GM12878 (cell line): ENCODE data around the gene SERPINI1. TPM values are rescaled to one million over a fixed set of nuclear protein-coding genes. Genes with fewer than 3 reads are reported as not detected.

Experiments
- ATAC-seq: fragments of 200-7000 bp; cut with Tn5 transposase; 3 replicates; pipeline ENCODE4 v1.9.1; 2020; ENCODE audit warnings: mild to moderate bottlenecking, moderate library complexity
- BruUV-seq: library from RNA; stranded (reverse); fragments of 400-500 nt; replicated peaks from 2 replicates; lab custom pipeline; 2021; lab: Mats Ljungman, UMichigan
- CTCF ChIA-PET: fragments of 300-600 bp; sonication (Branson Sonifier 250); formaldehyde crosslinking; extraction: SDS; loops from one replicate; lab custom pipeline; 2021; ENCODE audit warnings: inconsistent platforms; lab: Yijun Ruan, JAX
- POLR2A ChIA-PET: fragments of 350-600 bp; formaldehyde crosslinking; extraction: SDS; loops from one replicate; lab custom pipeline; 2021; ENCODE audit warnings: inconsistent platforms; lab: Charles Lee
- RAD21 ChIA-PET: fragments of 300-600 bp; sonication (Branson Sonifier 250); formaldehyde crosslinking; loops from one replicate; lab custom pipeline; 2023; ENCODE audit warnings: antibody characterized with exemption; ENCODE audit not compliant: unreplicated experiment; lab: Charles Lee
- SMC1A ChIA-PET: fragments of 300-600 bp; sonication (Branson Sonifier 250); formaldehyde crosslinking; loops from one replicate; lab custom pipeline; 2023; ENCODE audit not compliant: unreplicated experiment, uncharacterized antibody; lab: Charles Lee
- DNase-seq: peaks from one replicate; pipeline ENCODE4 v3.0.0-alpha.2; 2011; ENCODE audit warnings: low read depth, low spot score
- FAIRE-seq: peaks from 3 replicates; lab custom pipeline; 2011; peaks lifted over from hg19 to GRCh38; lab: Jason Lieb, UNC
- H2AFZ ChIP-seq: 2 replicates; pipeline ENCODE4 v1.6.0; 2011; ENCODE audit warnings: low read depth, low read length, control low read depth; ENCODE audit not compliant: control insufficient read depth
- H3K27ac ChIP-seq: 2 replicates; pipeline ENCODE4 v1.5.1; 2011; ENCODE audit warnings: control low read depth; ENCODE audit not compliant: control insufficient read depth, insufficient read depth
- H3K27me3 ChIP-seq, 2 experiments: replicated peaks in 1 of 2; 2 replicates each; pipeline versions ENCODE4 v1.6.0 to v1.6.1; 2011; ENCODE audit warnings: low read length in 1 of 2; ENCODE audit not compliant: control insufficient read depth in 2 of 2, insufficient read depth in 2 of 2
- H3K36me3 ChIP-seq, 2 experiments: 2 replicates each; pipeline ENCODE4 v1.5.1; 2011; ENCODE audit warnings: low read length in 1 of 2; ENCODE audit not compliant: control insufficient read depth in 2 of 2, insufficient read depth in 2 of 2
- H3K4me1 ChIP-seq: 2 replicates; pipeline ENCODE4 v1.6.1; 2011; ENCODE audit warnings: mild to moderate bottlenecking, low read length, moderate library complexity, mixed read lengths; ENCODE audit not compliant: control insufficient read depth, insufficient read depth
- H3K4me2 ChIP-seq: 2 replicates; pipeline ENCODE4 v1.6.0; 2011; ENCODE audit warnings: control low read depth; ENCODE audit not compliant: control insufficient read depth, insufficient read depth
- H3K4me3 ChIP-seq: fragments of 200-600 bp; sonication (generic); 2 replicates; pipeline ENCODE4 v1.5.1; 2016
- H3K79me2 ChIP-seq: 2 replicates; pipeline ENCODE4 v1.6.0; 2011; ENCODE audit warnings: low read length; ENCODE audit not compliant: control insufficient read depth, insufficient read depth
- H3K9ac ChIP-seq: 2 replicates; pipeline ENCODE4 v1.8.0; 2011; ENCODE audit warnings: low read length, control low read depth, mixed read lengths; ENCODE audit not compliant: control insufficient read depth, insufficient read depth
- H3K9me3 ChIP-seq: replicated peaks from 3 replicates; pipeline ENCODE4 v1.5.1; 2011; ENCODE audit warnings: mild to moderate bottlenecking, low read length; ENCODE audit not compliant: control insufficient read depth, insufficient read depth
- H4K20me1 ChIP-seq: 2 replicates; pipeline ENCODE4 v1.6.0; 2011; ENCODE audit not compliant: control insufficient read depth, insufficient read depth
- EED ChIP-seq: sonication (generic); IDR thresholded peaks from 2 replicates; pipeline ENCODE4 v1.6.1; 2016; ENCODE audit warnings: antibody characterized with exemption, low read depth
- HCFC1 ChIP-seq: fragments of 150-350 bp; IDR thresholded peaks from 2 replicates; pipeline ENCODE4 v1.6.1; 2014; ENCODE audit warnings: low read length
- MYB ChIP-seq: fragments of 150-350 bp; IDR thresholded peaks from 2 replicates; pipeline ENCODE4 v1.6.1; 2014; ENCODE audit warnings: mild to moderate bottlenecking, low read depth, low read length, borderline replicate concordance
- MYC ChIP-seq: IDR thresholded peaks from 2 replicates; pipeline ENCODE4 v1.6.1; 2011; ENCODE audit warnings: mild to moderate bottlenecking, low read length, moderate library complexity, inconsistent platforms; ENCODE audit not compliant: insufficient read depth, insufficient replicate concordance, insufficient read length, severe bottlenecking
- NFIC ChIP-seq: IDR thresholded peaks from 2 replicates; pipeline ENCODE4 v1.6.1; 2012; ENCODE audit warnings: low read depth, mild to moderate bottlenecking, inconsistent platforms, low read length, moderate library complexity
- SIN3A ChIP-seq: IDR thresholded peaks from 2 replicates; pipeline ENCODE4 v1.6.1; 2012; ENCODE audit warnings: low read depth, low read length, improper control_type of control experiment
- SIX5 ChIP-seq: IDR thresholded peaks from 2 replicates; pipeline ENCODE4 v1.6.1; 2011; ENCODE audit warnings: mild to moderate bottlenecking, low read depth, low read length, moderate library complexity; ENCODE audit not compliant: severe bottlenecking
- SMAD5 ChIP-seq: IDR thresholded peaks from 2 replicates; pipeline ENCODE4 v1.6.1; 2016; ENCODE audit warnings: antibody characterized with exemption, low read depth
- SMC3 ChIP-seq: IDR thresholded peaks from 2 replicates; pipeline ENCODE4 v1.6.1; 2011; ENCODE audit warnings: low read length, improper control_type of control experiment, borderline replicate concordance
- YY1 ChIP-seq: IDR thresholded peaks from 2 replicates; pipeline ENCODE4 v1.6.1; 2011; ENCODE audit warnings: low read depth, mild to moderate bottlenecking, low read length
- ZNF384 ChIP-seq: IDR thresholded peaks from 2 replicates; pipeline ENCODE4 v1.6.1; 2012; ENCODE audit warnings: low read depth, mild to moderate bottlenecking, low read length, improper control_type of control experiment, borderline replicate concordance
- in situ Hi-C: fragments of 300-500 bp; cut with MboI; formaldehyde crosslinking; loops from 9 replicates; pipeline ENCODE4 v1.14.3; 2018; ENCODE audit warnings: mixed read lengths
- intact Hi-C: fragments of 100-400 bp; cut with micrococcal nuclease; formaldehyde crosslinking; loops from one replicate; pipeline ENCODE4 v1.14.2; 2022; ENCODE audit not compliant: unreplicated experiment
- polyA plus RNA-seq, 11 experiments: library from polyadenylated mRNA; depleted of rRNA in 4 of 11; unstranded in 6 of 11; stranded (reverse) in 5 of 11; fragments of >200 nt; fragmentation: Nextera tagmentation in 4 of 11; fragmentation: Illumina TruSeq in 1 of 11; extraction: Ambion mirVana in 4 of 11; extraction: Trizol in 1 of 11; gene quantifications; 1 replicate in 1 of 11; 2 replicates in 10 of 11; pipeline versions ENCODE4 v1.2.1 to v1.2.3, GENCODE V29; 2011 to 2016; ENCODE audit warnings: inconsistent platforms in 2 of 11, missing spikeins in 2 of 11, low read depth in 1 of 11
- total RNA-seq, 4 experiments: library from RNA; depleted of rRNA in 3 of 4; stranded (reverse); fragments of >200 nt in 3 of 4; fragmentation: Illumina TruSeq in 1 of 4; extraction: Trizol in 1 of 4; gene quantifications; 2 replicates each; pipeline versions ENCODE4 v1.2.1 to v1.2.3, GENCODE V29; 2013 to 2021
- TF ChIP-seq, protein P1 (sequence below): IDR thresholded peaks from 2 replicates; pipeline ENCODE4 v1.6.1; 2012; ENCODE audit warnings: low read depth, low read length, improper control_type of control experiment
- TF ChIP-seq, protein P2 (sequence below): IDR thresholded peaks from 2 replicates; pipeline ENCODE4 v1.6.1; 2012; ENCODE audit warnings: low read depth, low read length, improper control_type of control experiment
- TF ChIP-seq, protein P3 (sequence below): fragments of 450-650 bp; formaldehyde crosslinking; IDR thresholded peaks from 2 replicates; pipeline ENCODE4 v1.4.0; 2020; ENCODE audit warnings: mild to moderate bottlenecking, moderate library complexity
- TF ChIP-seq, protein P4 (sequence below): fragments of 450-650 bp; IDR thresholded peaks from 2 replicates; pipeline ENCODE4 v1.6.1; 2018; ENCODE audit warnings: mild to moderate bottlenecking, low read depth, moderate library complexity; ENCODE audit not compliant: partially characterized antibody

The SERPINI1 gene
- total and polyA plus RNA-seq, 10 of the 15 experiments (the other 5 are each of a cell fraction or from before 2014, with no cell fraction given), result 1.5 to 7.6 (median 3.6) TPM

DNA sequence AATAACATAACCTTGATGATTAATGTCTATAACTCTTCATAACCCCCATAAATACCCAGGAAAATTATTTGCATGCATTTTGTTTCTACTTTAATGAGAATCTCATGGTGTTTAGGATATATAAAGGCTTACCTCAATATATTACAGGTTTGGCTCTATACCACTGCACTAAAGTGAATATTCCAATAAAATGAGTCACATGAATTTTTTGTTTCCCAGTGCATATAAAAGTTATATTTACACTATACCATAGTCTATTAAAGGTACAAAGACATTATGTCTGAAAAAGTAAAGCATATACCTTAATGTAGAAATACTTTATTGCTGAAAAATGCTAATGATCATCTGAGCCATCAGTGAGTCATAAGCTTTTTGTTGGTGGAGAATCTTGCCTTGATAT, 74.7 kb downstream of the SERPINI1 start (continued):
- TF ChIP-seq SIX5 (no peak), NFIC (no peak), YY1 (no peak), MYB (no peak), ZNF384 (no peak), SIN3A (no peak), HCFC1 (no peak)
- TF ChIP-seq, protein P1, sequence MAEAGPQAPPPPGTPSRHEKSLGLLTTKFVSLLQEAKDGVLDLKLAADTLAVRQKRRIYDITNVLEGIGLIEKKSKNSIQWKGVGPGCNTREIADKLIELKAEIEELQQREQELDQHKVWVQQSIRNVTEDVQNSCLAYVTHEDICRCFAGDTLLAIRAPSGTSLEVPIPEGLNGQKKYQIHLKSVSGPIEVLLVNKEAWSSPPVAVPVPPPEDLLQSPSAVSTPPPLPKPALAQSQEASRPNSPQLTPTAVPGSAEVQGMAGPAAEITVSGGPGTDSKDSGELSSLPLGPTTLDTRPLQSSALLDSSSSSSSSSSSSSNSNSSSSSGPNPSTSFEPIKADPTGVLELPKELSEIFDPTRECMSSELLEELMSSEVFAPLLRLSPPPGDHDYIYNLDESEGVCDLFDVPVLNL, result no peak

DNA sequence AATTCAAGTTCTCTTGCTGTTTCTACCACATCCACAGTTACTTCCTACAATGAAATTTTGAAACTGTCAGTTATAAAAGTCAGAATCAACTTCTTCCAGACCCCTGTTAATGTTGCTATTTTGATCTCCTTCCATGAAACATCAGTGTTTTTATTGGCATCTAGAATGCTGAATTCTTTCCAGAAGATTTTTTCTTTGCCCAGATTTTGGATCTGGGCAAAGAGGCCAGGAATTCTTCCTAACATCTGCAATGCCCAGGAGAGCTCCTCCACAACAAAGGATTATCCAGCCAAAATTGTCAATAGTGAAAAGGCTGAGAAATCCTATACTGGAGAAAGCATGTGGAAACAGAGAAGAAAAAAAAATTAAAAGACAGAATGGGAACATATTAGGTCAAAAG, 75.5 kb downstream of the SERPINI1 start:
- CTCF ChIA-PET, result no interaction called here
- intact Hi-C loops, result no loop called here
- POLR2A ChIA-PET, result no interaction called here
- DNase-seq, result no peak
- no peak for FAIRE-seq
- SMC1A ChIA-PET, result no interaction called here
- Histone ChIP-seq H3K79me2 (no peaks in the 10 kb centered on the region), H3K4me1 (no peaks in the 10 kb centered on the region), H3K27me3 (no peaks in the 10 kb centered on the region), H4K20me1 (no peaks in the 10 kb centered on the region), H3K9ac (no peak overlapping the region), H3K9me3 (no peaks in the 10 kb centered on the region), H3K36me3 (no peaks in the 10 kb centered on the region), H3K4me2 (no peak overlapping the region), H3K27ac (no peak overlapping the region), H2AFZ (no peak overlapping the region), H3K4me3 (no peak overlapping the region)
- RAD21 ChIA-PET, result no interaction called here
- BruUV-seq, result no TSS peak
- in situ Hi-C loops, result no loop called here
- ATAC-seq, result no peak
- TF ChIP-seq SMAD5, result no peak
- TF ChIP-seq, protein P2, sequence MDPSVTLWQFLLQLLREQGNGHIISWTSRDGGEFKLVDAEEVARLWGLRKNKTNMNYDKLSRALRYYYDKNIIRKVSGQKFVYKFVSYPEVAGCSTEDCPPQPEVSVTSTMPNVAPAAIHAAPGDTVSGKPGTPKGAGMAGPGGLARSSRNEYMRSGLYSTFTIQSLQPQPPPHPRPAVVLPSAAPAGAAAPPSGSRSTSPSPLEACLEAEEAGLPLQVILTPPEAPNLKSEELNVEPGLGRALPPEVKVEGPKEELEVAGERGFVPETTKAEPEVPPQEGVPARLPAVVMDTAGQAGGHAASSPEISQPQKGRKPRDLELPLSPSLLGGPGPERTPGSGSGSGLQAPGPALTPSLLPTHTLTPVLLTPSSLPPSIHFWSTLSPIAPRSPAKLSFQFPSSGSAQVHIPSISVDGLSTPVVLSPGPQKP, result no peak
- TF ChIP-seq EED, result no peak
- TF ChIP-seq MYC, result no peak
- TF ChIP-seq, protein P3, sequence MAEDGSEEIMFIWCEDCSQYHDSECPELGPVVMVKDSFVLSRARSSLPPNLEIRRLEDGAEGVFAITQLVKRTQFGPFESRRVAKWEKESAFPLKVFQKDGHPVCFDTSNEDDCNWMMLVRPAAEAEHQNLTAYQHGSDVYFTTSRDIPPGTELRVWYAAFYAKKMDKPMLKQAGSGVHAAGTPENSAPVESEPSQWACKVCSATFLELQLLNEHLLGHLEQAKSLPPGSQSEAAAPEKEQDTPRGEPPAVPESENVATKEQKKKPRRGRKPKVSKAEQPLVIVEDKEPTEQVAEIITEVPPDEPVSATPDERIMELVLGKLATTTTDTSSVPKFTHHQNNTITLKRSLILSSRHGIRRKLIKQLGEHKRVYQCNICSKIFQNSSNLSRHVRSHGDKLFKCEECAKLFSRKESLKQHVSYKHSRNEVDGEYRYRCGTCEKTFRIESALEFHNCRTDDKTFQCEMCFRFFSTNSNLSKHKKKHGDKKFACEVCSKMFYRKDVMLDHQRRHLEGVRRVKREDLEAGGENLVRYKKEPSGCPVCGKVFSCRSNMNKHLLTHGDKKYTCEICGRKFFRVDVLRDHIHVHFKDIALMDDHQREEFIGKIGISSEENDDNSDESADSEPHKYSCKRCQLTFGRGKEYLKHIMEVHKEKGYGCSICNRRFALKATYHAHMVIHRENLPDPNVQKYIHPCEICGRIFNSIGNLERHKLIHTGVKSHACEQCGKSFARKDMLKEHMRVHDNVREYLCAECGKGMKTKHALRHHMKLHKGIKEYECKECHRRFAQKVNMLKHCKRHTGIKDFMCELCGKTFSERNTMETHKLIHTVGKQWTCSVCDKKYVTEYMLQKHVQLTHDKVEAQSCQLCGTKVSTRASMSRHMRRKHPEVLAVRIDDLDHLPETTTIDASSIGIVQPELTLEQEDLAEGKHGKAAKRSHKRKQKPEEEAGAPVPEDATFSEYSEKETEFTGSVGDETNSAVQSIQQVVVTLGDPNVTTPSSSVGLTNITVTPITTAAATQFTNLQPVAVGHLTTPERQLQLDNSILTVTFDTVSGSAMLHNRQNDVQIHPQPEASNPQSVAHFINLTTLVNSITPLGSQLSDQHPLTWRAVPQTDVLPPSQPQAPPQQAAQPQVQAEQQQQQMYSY (CRISPR knock-in tag), result no peak
- TF ChIP-seq SMC3, result no peak
- TF ChIP-seq, protein P4, sequence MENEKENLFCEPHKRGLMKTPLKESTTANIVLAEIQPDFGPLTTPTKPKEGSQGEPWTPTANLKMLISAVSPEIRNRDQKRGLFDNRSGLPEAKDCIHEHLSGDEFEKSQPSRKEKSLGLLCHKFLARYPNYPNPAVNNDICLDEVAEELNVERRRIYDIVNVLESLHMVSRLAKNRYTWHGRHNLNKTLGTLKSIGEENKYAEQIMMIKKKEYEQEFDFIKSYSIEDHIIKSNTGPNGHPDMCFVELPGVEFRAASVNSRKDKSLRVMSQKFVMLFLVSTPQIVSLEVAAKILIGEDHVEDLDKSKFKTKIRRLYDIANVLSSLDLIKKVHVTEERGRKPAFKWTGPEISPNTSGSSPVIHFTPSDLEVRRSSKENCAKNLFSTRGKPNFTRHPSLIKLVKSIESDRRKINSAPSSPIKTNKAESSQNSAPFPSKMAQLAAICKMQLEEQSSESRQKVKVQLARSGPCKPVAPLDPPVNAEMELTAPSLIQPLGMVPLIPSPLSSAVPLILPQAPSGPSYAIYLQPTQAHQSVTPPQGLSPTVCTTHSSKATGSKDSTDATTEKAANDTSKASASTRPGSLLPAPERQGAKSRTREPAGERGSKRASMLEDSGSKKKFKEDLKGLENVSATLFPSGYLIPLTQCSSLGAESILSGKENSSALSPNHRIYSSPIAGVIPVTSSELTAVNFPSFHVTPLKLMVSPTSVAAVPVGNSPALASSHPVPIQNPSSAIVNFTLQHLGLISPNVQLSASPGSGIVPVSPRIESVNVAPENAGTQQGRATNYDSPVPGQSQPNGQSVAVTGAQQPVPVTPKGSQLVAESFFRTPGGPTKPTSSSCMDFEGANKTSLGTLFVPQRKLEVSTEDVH, result no peak
